Frontal cortex (tissue), 4 donors: ENCODE results near the gene ANKRD18B. TPM values are rescaled to one million over a fixed set of nuclear protein-coding genes. Genes with fewer than 3 reads are reported as not detected.
A peak's percentile ranks its signal among the peaks of the same experiment; 100 is the strongest.
"Not testable (repeated sequence)": the region's sequence is repeated elsewhere in the genome, so short reads cannot be mapped to it uniquely, and the experiment has no call there.

ENCODE experiments used
- DNase-seq, 2 donors: peaks; one replicate each; pipeline ENCODE4 v3.0.0; 2012; ENCODE audit warnings: low spot score in 2 of 2
- FAIRE-seq: peaks from 2 replicates; lab custom pipeline; 2012; peaks lifted over from hg19 to GRCh38; lab: Jason Lieb, UNC
- total RNA-seq: library from RNA; depleted of rRNA; stranded (reverse); fragments of >200 nt; gene quantifications from one replicate; pipeline ENCODE4 v1.2.3, GENCODE V29; 2014
- donor health status: control.
- donor health status: control.
- donor health status: control.

The ANKRD18B gene
- not detected for total RNA-seq

DNA sequence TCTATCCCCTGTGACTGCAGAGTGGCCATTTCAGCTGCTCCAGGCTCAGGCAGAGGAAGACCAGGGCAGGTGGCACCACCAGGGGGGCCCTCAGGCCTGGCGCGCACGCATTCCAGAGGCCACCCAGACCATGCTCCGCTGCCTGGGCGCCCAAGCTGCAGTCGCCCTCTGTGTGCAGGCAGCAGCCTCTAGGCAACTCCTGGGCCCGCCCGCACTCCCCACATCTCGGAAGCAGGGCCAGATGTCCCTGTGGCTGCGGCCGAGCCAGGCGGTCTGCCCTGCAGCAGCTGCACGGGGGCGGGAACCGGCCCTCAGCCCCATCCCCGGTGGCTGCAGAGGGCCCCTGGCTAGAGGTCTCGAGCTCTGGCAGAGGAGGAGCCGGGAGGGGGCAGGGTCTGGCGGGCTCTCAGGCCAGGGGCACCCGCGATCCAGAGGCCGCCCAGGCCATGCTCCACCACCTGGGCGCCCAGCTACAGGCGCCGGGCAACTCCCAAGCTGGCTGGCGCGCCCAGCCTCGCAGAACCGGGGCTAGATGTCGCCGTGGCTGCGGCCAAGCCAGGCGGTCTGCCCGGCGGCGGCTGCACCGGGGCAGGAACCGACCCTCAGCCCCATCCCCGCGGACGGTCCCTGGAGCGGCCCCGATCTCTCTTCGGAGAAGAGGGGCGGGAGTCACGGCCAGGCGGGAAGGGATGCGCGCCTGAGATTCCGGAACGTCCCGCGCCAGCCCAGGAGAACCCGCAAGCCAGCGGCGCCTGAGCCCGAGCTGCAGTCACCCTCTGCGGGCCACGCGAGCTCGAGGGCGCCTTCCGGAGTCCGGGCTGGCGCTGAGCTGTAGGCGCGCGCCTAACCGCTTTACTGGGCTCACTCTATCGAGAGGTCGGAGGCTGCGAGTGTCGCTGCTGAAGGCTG is at the start of gene ANKRD18B:
Gene ANKRD18B (plus strand): TSS at position 855 of the 909 bp plus-strand sequence. CDS start 239 bp downstream, outside the sequence.
- not testable (repeated sequence) for FAIRE-seq, DNase-seq

DNA sequence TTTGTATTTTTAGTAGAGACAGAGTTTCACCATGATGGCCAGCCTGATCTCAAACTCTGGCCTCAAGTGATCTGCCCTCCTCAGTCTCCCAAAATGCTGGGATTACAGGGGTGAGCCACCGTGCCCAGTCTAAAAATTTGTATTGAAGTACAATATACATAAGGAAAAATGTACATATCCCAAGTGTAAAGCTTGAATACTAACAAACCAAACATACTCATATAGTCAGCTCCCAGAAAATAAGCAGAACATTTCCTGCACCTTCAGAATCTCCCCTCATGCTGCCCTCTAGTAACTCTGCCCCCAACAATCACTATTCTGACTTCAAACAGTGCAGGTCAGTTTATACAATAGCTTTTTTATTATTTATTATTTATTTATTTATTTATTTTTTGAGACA is 48.7 kb upstream of the ANKRD18B start:
- no peak for FAIRE-seq

DNA sequence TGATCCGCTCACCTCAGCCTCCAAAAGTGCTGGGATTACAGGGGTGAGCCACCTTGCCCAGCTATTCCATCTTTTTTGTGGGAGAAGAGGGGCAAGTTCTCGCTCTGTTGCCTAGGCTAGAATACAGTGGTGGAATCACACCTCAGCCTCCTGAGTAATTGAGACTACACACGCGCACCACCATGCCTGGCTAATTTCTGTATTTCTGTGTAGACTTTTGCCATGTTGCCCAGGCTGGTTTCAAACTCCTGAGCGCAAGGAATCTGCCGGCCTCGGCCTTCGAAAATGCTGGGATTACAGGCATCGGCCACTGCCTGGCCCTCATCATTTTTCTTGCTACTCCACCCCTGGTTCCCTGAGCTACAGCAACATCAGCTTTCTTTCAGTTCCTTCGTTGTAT is 47.5 kb upstream of the ANKRD18B start:
- DNase-seq (no peak), FAIRE-seq (no peak)

More for the DNA sequence above, 48.7 kb upstream of the ANKRD18B start:
- DNase-seq = no peak

GRCh38 chr9:33480106-33480505 is 43.9 kb upstream of the ANKRD18B start:
- DNase-seq = no peak
- no peak for FAIRE-seq

GRCh38 chr9:33480976-33481375 is 43.1 kb upstream of the ANKRD18B start:
- no peak for FAIRE-seq
- no peak for DNase-seq

DNA sequence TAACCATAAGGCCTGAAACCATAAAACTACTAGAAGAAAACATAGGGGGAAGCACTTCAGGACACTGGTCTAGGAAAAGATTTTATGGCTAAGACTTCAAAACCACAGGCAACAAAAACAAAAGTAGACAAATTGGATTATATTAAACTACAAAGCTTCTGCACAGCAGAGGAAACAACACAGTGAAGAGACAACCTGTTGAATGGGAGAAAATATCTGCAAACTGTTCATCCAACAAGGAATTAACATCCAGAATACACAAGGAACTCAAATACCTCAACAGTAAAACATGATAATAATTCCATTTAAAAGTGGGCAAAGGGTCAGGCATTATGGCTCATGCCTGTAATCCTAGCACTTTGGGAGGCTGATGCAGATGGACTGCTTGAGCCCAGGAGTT is 38.7 kb upstream of the ANKRD18B start:
- not testable (repeated sequence) for FAIRE-seq, DNase-seq

GRCh38 chr9:33489066-33489465 is 35.0 kb upstream of the ANKRD18B start:
- FAIRE-seq (no peak), DNase-seq (no peak)

DNA sequence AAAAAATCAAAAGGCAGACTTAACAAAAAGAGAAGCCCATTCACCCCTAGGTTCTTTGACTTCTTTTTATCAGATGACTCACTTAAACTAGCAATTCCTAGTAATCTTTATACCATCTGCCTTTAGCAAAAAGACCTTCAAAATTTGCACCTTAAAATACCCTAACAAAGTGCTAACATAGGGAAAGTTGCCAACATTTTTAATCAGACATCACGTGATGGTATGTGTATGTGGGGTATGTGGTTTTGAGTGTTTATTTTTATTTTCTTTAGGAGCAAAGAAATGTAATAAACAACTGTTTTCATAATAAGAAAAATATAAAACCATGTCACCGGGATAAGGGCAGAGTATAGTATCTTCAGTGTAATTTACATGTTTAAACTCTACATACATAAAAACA is 30.2 kb upstream of the ANKRD18B start:
- FAIRE-seq = not testable (repeated sequence)

DNA sequence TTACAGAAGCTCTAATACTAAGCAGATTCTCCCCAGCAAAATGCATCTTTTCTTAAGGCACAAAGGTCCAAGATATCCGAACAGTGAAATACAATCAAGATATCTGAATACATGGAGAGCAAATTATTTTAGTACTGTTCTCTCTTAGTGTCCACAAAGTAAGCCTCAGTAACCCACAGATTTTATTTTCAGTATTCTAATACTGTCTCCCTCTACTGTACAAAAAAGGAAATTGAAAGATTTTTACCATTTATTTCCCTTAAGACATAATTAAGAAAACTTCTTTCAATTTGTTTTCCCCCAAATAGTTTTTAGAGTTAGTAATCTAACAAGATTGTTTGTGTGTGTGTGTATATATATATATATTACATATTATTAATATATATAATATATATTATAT is 25.7 kb upstream of the ANKRD18B start:
- peak; percentile 95 for FAIRE-seq
- DNase-seq = no peak

More for the DNA sequence above, 30.2 kb upstream of the ANKRD18B start:
- DNase-seq = not testable (repeated sequence)

- DNase-seq (no peak), FAIRE-seq (no peak)
These were observed 17.3 kb upstream of the ANKRD18B start for GRCh38 chr9:33506626-33507370.

GRCh38 chr9:33510262-33511183 is 13.5 kb upstream of the ANKRD18B start:
- FAIRE-seq = peak; percentile 73
- DNase-seq = peak; percentile 44 to 45

- peak; percentile 60 for FAIRE-seq
These were observed 12.9 kb upstream of the ANKRD18B start for GRCh38 chr9:33511184-33511517.

GRCh38 chr9:33512535-33512934 is 11.5 kb upstream of the ANKRD18B start:
- not testable (repeated sequence) for DNase-seq, FAIRE-seq

More at GRCh38 chr9:33511184-33511517, 12.9 kb upstream of the ANKRD18B start:
- not testable (repeated sequence) for DNase-seq

DNA sequence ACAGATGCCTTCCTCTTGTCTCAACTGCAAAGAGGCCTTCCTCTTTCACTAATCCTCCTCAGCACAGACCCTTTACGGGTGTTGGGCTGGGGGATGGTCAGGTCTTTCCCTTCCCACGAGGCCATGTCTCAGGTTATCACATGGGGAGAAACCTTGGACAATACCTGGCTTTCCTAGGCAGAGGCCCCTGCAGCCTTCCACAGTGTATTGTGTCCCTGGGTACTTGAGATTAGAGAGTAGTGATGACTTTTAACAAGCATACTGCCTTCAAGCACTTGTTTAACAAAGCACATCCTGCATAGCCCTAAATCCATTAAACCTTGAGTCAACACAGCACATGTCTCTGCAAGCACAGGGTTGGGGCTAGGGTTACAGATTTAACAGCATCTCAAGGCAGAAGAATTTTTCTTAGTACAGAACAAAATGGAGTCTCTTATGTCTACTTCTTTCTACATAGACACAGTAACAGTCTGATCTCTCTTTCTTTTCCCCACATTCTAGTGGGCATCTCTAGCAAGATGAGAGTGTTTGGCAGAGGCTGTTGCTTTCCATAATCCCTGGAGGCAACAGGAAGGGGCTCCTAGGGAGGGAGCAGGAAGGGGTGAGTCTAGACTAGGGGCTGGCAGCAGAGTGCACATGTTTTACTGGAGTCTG is 8.6 kb upstream of the ANKRD18B start:
- not testable (repeated sequence) for DNase-seq, FAIRE-seq

- not testable (repeated sequence) for FAIRE-seq, DNase-seq
These were observed 7.7 kb upstream of the ANKRD18B start for GRCh38 chr9:33516397-33516796.

- DNase-seq (no peak), FAIRE-seq (peak; percentile 81)
These were observed 6.7 kb upstream of the ANKRD18B start for GRCh38 chr9:33517373-33517772.

DNA sequence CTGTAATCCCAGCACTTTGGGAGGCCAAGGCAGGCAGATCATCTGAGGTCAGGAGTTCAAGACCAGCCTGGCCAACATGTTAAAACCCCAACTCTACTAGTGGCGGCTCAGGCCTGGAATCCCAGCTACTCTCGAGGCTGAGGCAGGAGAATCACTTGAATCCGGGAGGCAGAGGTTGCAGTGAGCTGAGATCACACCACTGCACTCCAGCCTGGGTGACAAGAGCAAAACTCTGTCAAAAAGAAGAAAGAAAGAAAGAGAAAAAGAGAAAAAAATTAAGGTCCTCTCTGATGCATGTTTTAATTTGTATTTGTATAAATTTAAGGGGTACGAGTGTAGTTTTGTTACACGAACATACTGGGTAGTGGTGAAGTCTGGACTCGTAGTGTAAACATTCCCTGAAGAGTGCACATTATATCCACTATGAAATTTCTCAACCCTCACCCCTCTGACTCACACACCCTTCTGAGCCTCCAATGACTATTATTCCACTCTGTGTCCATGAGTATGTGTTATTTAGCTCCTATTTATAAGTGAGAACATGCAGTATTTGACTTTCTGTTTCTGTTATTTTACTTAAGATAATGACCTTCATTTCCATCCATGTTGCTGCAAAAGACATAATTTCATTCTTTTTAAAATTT is 6.0 kb upstream of the ANKRD18B start:
- not testable (repeated sequence) for DNase-seq, FAIRE-seq

- FAIRE-seq = not testable (repeated sequence)
These were observed 2.2 kb upstream of the ANKRD18B start for GRCh38 chr9:33521861-33522260.

More at GRCh38 chr9:33521861-33522260, 2.2 kb upstream of the ANKRD18B start:
- DNase-seq = not testable (repeated sequence)
